ENCODE results near the gene KANSL1.

Gene KANSL1

DNA sequence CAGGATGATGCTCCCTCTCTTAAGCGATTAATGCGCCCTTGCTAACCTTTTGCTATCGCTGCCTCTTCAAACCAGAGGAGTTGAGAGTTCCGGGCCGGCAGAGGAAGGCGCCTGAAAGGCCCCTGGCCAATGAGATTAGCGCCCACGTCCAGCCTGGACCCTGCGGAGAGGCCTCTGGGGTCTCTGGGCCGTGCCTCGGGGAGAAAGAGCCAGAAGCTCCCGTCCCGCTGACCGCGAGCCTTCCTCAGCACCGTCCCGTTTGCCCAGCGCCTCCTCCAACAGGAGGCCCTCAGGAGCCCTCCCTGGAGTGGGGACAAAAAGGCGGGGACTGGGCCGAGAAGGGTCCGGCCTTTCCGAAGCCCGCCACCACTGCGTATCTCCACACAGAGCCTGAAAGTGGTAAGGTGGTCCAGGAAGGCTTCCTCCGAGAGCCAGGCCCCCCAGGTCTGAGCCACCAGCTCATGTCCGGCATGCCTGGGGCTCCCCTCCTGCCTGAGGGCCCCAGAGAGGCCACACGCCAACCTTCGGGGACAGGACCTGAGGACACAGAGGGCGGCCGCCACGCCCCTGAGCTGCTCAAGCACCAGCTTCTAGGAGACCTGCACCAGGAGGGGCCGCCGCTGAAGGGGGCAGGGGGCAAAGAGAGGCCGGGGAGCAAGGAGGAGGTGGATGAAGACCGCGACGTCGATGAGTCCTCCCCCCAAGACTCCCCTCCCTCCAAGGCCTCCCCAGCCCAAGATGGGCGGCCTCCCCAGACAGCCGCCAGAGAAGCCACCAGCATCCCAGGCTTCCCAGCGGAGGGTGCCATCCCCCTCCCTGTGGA is 210.2 kb downstream of the KANSL1 start:
- H3K27ac ChIP-seq (ENCODE audit: low read depth, low read length), result no peak overlapping the region
- no peaks in the 10 kb centered on the region for H3K4me1 ChIP-seq (ENCODE audit: control insufficient read depth in 5 of 5, insufficient read depth in 5 of 5, low read length in 5 of 5)
- no peaks in the 10 kb centered on the region for H3K27me3 ChIP-seq (ENCODE audit: control insufficient read depth in 5 of 5, insufficient read depth in 4 of 5, low read length in 5 of 5)
- H3K36me3 ChIP-seq (ENCODE audit: control insufficient read depth in 5 of 5, insufficient read depth in 5 of 5, low read length in 5 of 5), result peaks cover 0 to 13% (median 4%) of the 10 kb centered on the region in 5 donors
- H3K9me3 ChIP-seq (ENCODE audit: control insufficient read depth in 5 of 5, low read length in 5 of 5), result no peaks in the 10 kb centered on the region
- no peak overlapping the region for H3K9ac ChIP-seq (ENCODE audit: low read length in 5 of 5)
- no peak overlapping the region for H3K4me3 ChIP-seq (ENCODE audit: low read depth in 1 of 5, low read length in 5 of 5)

- Histone ChIP-seq H3K27ac (ENCODE audit: low read depth, low read length) (no peak overlapping the region), H3K36me3 (ENCODE audit: control insufficient read depth in 5 of 5, insufficient read depth in 5 of 5, low read length in 5 of 5) (peaks cover 0 to 13% (median 4%) of the 10 kb centered on the region in 5 donors), H3K4me1 (ENCODE audit: control insufficient read depth in 5 of 5, insufficient read depth in 5 of 5, low read length in 5 of 5) (no peaks in the 10 kb centered on the region), H3K4me3 (ENCODE audit: low read depth in 1 of 5, low read length in 5 of 5) (no peak overlapping the region), H3K9ac (ENCODE audit: low read length in 5 of 5) (no peak overlapping the region), H3K9me3 (ENCODE audit: control insufficient read depth in 5 of 5, low read length in 5 of 5) (no peaks in the 10 kb centered on the region), H3K27me3 (ENCODE audit: control insufficient read depth in 5 of 5, insufficient read depth in 4 of 5, low read length in 5 of 5) (no peaks in the 10 kb centered on the region)
These were observed 211.9 kb downstream of the KANSL1 start for GRCh38 chr17:45981306-45981705.

- H3K27me3 ChIP-seq (ENCODE audit: control insufficient read depth in 5 of 5, insufficient read depth in 4 of 5, low read length in 5 of 5), result no peaks in the 10 kb centered on the region
- peaks cover 0 to 13% (median 4%) of the 10 kb centered on the region in 5 donors for H3K36me3 ChIP-seq (ENCODE audit: control insufficient read depth in 5 of 5, insufficient read depth in 5 of 5, low read length in 5 of 5)
- no peak overlapping the region for H3K9ac ChIP-seq (ENCODE audit: low read length in 5 of 5)
- H3K9me3 ChIP-seq (ENCODE audit: control insufficient read depth in 5 of 5, low read length in 5 of 5), result no peaks in the 10 kb centered on the region
- H3K27ac ChIP-seq (ENCODE audit: low read depth, low read length), result no peak overlapping the region
- no peaks in the 10 kb centered on the region for H3K4me1 ChIP-seq (ENCODE audit: control insufficient read depth in 5 of 5, insufficient read depth in 5 of 5, low read length in 5 of 5)
- H3K4me3 ChIP-seq (ENCODE audit: low read depth in 1 of 5, low read length in 5 of 5), result no peak overlapping the region
These were observed 212.4 kb downstream of the KANSL1 start for GRCh38 chr17:45980855-45981254.

Measured in subcutaneous abdominal adipose tissue (tissue), 5 donors.